Adrenal gland (tissue), 12 donors: ENCODE results near the gene HCK. TPM values are rescaled to one million over a fixed set of nuclear protein-coding genes. Genes with fewer than 3 reads are reported as not detected.
A peak's percentile ranks its signal among the peaks of the same experiment; 100 is the strongest.

Source experiments
- DNase-seq, 7 donors: peaks; one replicate each; pipeline ENCODE4 v3.0.0-alpha.2; 2019 to 2020
- H3K27ac ChIP-seq, 5 donors: fragments of 200-600 bp; sonication (generic) in 4 of 5; 1 replicate in 3 of 5; 2 replicates in 2 of 5; pipeline versions ENCODE4 v1.5.1 to v1.8.0; 2016 to 2020; ENCODE audit warnings: mild to moderate bottlenecking in 1 of 5
- H3K27me3 ChIP-seq: fragments of 200-600 bp; 2 replicates; pipeline ENCODE4 v1.8.0; 2021
- H3K36me3 ChIP-seq, 2 donors: fragments of 200-600 bp; replicated peaks in 1 of 2; 1 replicate in 1 of 2; 2 replicates in 1 of 2; pipeline versions ENCODE4 v1.5.1 to v1.8.0; 2018 to 2022
- H3K4me1 ChIP-seq, 2 donors: fragments of 200-600 bp; replicated peaks in 1 of 2; 1 replicate in 1 of 2; 2 replicates in 1 of 2; pipeline versions ENCODE4 v1.5.1 to v1.8.0; 2018 to 2021
- H3K4me3 ChIP-seq, 4 donors: fragments of 200-600 bp; sonication (generic) in 3 of 4; one replicate each; pipeline ENCODE4 v1.5.1; 2016 to 2018
- H3K9me3 ChIP-seq, 3 donors: fragments of 200-600 bp; sonication (generic) in 1 of 3; replicated peaks in 1 of 3; 1 replicate in 2 of 3; 2 replicates in 1 of 3; pipeline versions ENCODE4 v1.5.1 to v1.8.0; 2016 to 2021
- POLR2A ChIP-seq, 2 donors: fragments of 450-650 bp; IDR thresholded peaks; one replicate each; pipeline ENCODE4 v1.6.1; 2017; ENCODE audit warnings: antibody characterized with exemption in 2 of 2, mild to moderate bottlenecking in 2 of 2, moderate library complexity in 1 of 2
- WGBS, 4 donors: extraction: QIAGEN DNeasy Blood & Tissue Kit in 2 of 4; methylation state at CpG; one replicate each; pipeline versions ENCODE4 v1.1.5 to v1.1.7; 2013 to 2017; 5-methylcytosine and 5-hydroxymethylcytosine counted together
- intact Hi-C, 2 donors: fragments of 100-400 bp; cut with DNase I; formaldehyde crosslinking; loops; one replicate each; pipeline versions ENCODE4 v1.14.1 to v1.15.0; 2022 to 2023
- polyA plus RNA-seq, 3 donors: library from polyadenylated mRNA; stranded (reverse); fragments of 200-250 nt in 2 of 3; fragments of 350-450 nt in 1 of 3; fragmentation: Illumina TruSeq in 1 of 3; extraction: RNeasy Lipid Tissue Mini Kit (QIAGEN cat#74804) in 1 of 3; gene quantifications; one replicate each; pipeline ENCODE4 v1.2.3, GENCODE V29; 2013 to 2014
- total RNA-seq, 9 donors: library from RNA; depleted of rRNA in 4 of 9; stranded (reverse); fragments of >200 nt in 4 of 9; fragments of 120-200 nt in 1 of 9; fragmentation: NEBNext Ultra II Directional in 1 of 9; extraction: Animal tissue kit (Norgen Biotek cat#: 25700) in 1 of 9; gene quantifications; one replicate each; pipeline versions ENCODE4 v1.1.0 to v1.2.4, GENCODE V29; 2013 to 2023
- TF ChIP-seq, protein P1 (sequence below), 6 experiments: fragments of 450-650 bp in 4 of 6; fragments of 200-600 bp in 2 of 6; sonication (generic) in 1 of 6; IDR thresholded peaks; 1 replicate in 5 of 6; 2 replicates in 1 of 6; pipeline versions ENCODE4 v1.5.1 to v1.8.0; 2016 to 2021; ENCODE audit warnings: antibody characterized with exemption in 6 of 6, mild to moderate bottlenecking in 2 of 6, moderate library complexity in 1 of 6
- donor health status: healthy with polysubstance abuse.
- donor health status: Bipolar disorder and iron deficiency.
- donor health status: DM: yes; HTN: yes; CAD: no.
- donor health status: DM: no; HTN: no; CAD: no.
- donor health status: DM: no; HTN: no; CAD: no.
- donor health status: DM: yes; HTN: yes; CAD: no.

HCK gene
- total and polyA plus RNA-seq, 12 donors: 3.7 to 49.8 (median 17.0) TPM

DNA sequence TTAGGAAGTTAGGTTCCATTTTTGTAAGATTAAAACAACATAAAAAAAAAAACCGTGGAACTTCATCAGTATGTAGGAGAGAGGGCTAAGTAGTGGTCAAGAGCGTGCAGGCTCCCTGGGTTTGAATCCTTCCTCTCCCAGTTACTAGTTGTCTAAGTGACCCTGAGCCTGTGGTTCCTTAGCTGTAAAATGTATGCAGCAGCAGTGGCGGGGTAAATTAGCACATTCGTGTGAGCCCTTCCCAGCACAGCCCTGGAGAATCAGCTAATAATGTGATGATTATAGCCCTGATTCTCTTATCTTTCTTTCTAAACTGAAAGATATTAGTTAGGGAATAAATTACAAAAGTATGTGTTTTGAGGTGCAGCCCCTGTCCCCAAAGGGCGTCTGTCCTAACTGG is 90.0 kb downstream of the HCK start:
- H3K36me3 ChIP-seq: peaks cover 0 to 95% of the 10 kb centered on the region in 2 donors
- intact Hi-C loops: no loop called here
- H3K27ac ChIP-seq: no peak overlapping the region
- peak in 1 of 7 donors; percentile 5 for DNase-seq
- H3K27me3 ChIP-seq: no peaks in the 10 kb centered on the region
- TF ChIP-seq, protein P1, sequence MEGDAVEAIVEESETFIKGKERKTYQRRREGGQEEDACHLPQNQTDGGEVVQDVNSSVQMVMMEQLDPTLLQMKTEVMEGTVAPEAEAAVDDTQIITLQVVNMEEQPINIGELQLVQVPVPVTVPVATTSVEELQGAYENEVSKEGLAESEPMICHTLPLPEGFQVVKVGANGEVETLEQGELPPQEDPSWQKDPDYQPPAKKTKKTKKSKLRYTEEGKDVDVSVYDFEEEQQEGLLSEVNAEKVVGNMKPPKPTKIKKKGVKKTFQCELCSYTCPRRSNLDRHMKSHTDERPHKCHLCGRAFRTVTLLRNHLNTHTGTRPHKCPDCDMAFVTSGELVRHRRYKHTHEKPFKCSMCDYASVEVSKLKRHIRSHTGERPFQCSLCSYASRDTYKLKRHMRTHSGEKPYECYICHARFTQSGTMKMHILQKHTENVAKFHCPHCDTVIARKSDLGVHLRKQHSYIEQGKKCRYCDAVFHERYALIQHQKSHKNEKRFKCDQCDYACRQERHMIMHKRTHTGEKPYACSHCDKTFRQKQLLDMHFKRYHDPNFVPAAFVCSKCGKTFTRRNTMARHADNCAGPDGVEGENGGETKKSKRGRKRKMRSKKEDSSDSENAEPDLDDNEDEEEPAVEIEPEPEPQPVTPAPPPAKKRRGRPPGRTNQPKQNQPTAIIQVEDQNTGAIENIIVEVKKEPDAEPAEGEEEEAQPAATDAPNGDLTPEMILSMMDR (IDR thresholded peaks at IDR 0.05): no peak
- no peak for TF ChIP-seq POLR2A (IDR thresholded peaks at IDR 0.05)
- 82 to 88% (median 85%) methylated on average over 5 of the region's 5 CpGs for WGBS, 4 donors
- H3K9me3 ChIP-seq: no peaks in the 10 kb centered on the region
- H3K4me1 ChIP-seq: peaks cover 8% of the 10 kb centered on the region in 2 donors
- H3K4me3 ChIP-seq: no peak overlapping the region

DNA sequence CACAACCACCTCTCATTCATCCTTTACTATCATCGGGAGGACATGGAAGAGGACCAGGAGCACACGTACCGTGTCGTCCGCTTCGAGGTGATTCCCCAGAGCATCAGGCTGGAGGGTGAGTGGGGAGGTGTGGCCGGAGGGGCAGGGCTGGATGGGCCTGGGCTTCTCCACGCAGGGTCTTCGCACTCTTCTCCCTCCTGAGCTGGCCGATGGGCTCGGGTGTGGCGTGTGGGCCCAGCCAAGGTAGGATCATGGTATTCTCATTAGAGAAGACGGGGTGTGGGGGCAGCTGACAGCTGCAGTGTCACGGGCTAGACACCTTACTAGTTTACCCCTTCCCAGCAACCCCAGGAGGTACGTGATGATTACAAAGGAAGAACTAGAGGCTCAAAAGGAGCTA is 90.9 kb downstream of the HCK start:
- no peaks in the 10 kb centered on the region for H3K9me3 ChIP-seq
- H3K4me1 ChIP-seq: peaks cover 8% of the 10 kb centered on the region in 2 donors
- no peaks in the 10 kb centered on the region for H3K27me3 ChIP-seq
- H3K36me3 ChIP-seq: peaks cover 0 to 89% of the 10 kb centered on the region in 2 donors
- no peak overlapping the region for H3K27ac ChIP-seq
- WGBS, 4 donors: 89 to 95% (median 95%) methylated on average over 14 to 15 of the region's 15 CpGs
- TF ChIP-seq, protein P1 (IDR thresholded peaks at IDR 0.05): no peak
- TF ChIP-seq POLR2A (IDR thresholded peaks at IDR 0.05): no peak
- no peak overlapping the region for H3K4me3 ChIP-seq
- DNase-seq: peak in 1 of 7 donors; percentile 4
- intact Hi-C loops: no loop called here

- intact Hi-C loops: no loop called here
- 83 to 96% (median 93%) methylated on average over 7 to 8 of the region's 8 CpGs for WGBS, 4 donors
- no peak overlapping the region for H3K27ac ChIP-seq
- TF ChIP-seq, protein P1 (IDR thresholded peaks at IDR 0.05): no peak
- TF ChIP-seq POLR2A (IDR thresholded peaks at IDR 0.05): no peak
- H3K4me1 ChIP-seq: peaks cover 8% of the 10 kb centered on the region in 2 donors
- peak in 1 of 7 donors; percentile 7 for DNase-seq
- H3K36me3 ChIP-seq: peaks cover 0 to 79% of the 10 kb centered on the region in 2 donors
- H3K4me3 ChIP-seq: no peak overlapping the region
- no peaks in the 10 kb centered on the region for H3K27me3 ChIP-seq
- no peaks in the 10 kb centered on the region for H3K9me3 ChIP-seq
These were observed 93.0 kb downstream of the HCK start for GRCh38 chr20:32144898-32145662.

DNA sequence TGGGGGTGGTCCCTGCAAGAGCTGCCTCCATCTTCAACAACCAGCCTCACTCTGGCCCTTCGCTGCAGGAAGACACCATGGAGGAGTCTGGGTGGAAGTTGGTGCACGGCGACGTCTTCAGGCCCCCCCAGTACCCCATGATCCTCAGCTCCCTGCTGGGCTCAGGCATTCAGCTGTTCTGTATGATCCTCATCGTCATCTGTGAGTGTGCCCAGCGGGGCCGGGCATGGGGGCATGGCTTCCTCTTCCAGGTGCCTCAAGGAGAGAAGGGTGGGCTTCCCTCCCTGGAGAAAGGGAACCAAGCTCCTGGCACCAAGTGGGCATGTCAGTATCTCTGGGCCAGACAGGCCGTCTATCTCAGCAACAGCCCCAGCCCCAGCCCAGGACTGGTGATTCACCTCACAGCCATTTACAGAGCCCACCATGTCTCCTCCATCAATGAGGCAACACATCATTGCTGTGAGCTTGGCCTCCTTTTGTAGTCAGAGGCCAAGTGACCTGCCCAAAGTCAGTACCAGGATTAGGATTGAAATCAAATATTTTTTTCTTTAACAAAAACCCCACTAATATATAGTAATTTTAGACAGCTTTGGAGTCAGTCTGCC is 97.6 kb downstream of the HCK start:
- H3K4me1 ChIP-seq: peaks cover under 1% of the 10 kb centered on the region in 2 donors
- TF ChIP-seq POLR2A (IDR thresholded peaks at IDR 0.05): no peak
- TF ChIP-seq, protein P1 (IDR thresholded peaks at IDR 0.05): no peak
- intact Hi-C loops: no loop called here
- no peaks in the 10 kb centered on the region for H3K9me3 ChIP-seq
- H3K4me3 ChIP-seq: no peak overlapping the region
- H3K27ac ChIP-seq: no peak overlapping the region
- peaks cover 0 to 78% of the 10 kb centered on the region in 2 donors for H3K36me3 ChIP-seq
- peak in 2 of 7 donors; percentile 10 to 37 for DNase-seq
- no peaks in the 10 kb centered on the region for H3K27me3 ChIP-seq
- 82 to 100% (median 85%) methylated on average over 1 to 8 of the region's 8 CpGs for WGBS, 4 donors
